ENCODE data around the gene ADGRD2.

The ADGRD2 gene

GRCh38 chr9:124442826-124443225 lies 7.4 kb upstream of the ADGRD2 start:
- no peak overlapping the region for H3K4me3 ChIP-seq (ENCODE audit: low read depth, low read length)
- TF ChIP-seq CTCF (IDR thresholded peaks at IDR 0.05; ENCODE audit: borderline replicate concordance, insufficient read depth, low read depth, low read length): no peak

DNA sequence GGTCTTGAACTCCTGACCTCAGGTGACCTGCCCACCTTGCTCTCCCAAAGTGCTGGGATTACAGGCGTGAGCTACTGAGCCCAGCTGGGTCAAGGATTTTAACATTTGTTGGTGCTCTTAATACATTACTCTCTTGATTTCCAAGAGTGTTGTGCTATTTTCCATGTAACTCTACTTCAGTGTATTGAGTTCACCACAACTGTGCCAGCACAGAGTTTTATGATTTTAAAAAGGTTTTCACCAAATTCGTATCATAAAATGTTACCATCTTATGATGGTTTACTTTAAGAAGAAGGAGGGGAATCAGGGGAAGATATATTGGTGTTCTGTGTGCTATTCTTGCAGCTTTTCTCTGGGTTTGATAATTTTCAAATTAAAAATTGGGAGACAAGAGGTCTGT lies 6.6 kb upstream of the ADGRD2 start:
- H3K4me3 ChIP-seq (ENCODE audit: low read depth, low read length): no peak overlapping the region
- no peak for TF ChIP-seq CTCF (IDR thresholded peaks at IDR 0.05; ENCODE audit: borderline replicate concordance, insufficient read depth, low read depth, low read length)

GRCh38 chr9:124444166-124444565 lies 6.1 kb upstream of the ADGRD2 start:
- no peak overlapping the region for H3K4me3 ChIP-seq (ENCODE audit: low read depth, low read length)
- TF ChIP-seq CTCF (IDR thresholded peaks at IDR 0.05; ENCODE audit: borderline replicate concordance, insufficient read depth, low read depth, low read length): no peak

GRCh38 chr9:124447297-124447661 lies 3.0 kb upstream of the ADGRD2 start:
- no peak for TF ChIP-seq CTCF (IDR thresholded peaks at IDR 0.05; ENCODE audit: borderline replicate concordance, insufficient read depth, low read depth, low read length)
- no peak overlapping the region for H3K4me3 ChIP-seq (ENCODE audit: low read depth, low read length)

DNA sequence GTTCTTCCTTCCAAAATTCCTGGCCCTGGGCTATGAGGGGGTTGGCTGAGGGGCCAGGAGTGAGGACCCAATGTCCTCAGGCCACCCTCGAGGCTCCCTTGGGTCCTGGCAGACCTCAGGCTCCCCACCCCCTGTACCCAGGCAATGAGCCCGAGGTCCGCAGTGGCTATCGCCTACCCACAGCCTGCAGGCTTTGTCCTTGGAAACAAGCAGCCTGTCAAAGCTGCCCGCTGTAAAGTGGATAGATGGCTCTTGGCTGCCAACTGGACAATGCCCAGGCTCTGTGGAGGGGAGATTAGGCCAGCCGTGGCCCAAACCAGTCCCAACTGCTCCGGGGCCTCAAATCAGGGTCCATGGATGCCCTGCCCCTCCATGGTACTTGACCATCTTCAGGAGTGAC lies 2.2 kb upstream of the ADGRD2 start:
- TF ChIP-seq CTCF (IDR thresholded peaks at IDR 0.05; ENCODE audit: borderline replicate concordance, insufficient read depth, low read depth, low read length): no peak
- H3K4me3 ChIP-seq (ENCODE audit: low read depth, low read length): no peak overlapping the region

DNA sequence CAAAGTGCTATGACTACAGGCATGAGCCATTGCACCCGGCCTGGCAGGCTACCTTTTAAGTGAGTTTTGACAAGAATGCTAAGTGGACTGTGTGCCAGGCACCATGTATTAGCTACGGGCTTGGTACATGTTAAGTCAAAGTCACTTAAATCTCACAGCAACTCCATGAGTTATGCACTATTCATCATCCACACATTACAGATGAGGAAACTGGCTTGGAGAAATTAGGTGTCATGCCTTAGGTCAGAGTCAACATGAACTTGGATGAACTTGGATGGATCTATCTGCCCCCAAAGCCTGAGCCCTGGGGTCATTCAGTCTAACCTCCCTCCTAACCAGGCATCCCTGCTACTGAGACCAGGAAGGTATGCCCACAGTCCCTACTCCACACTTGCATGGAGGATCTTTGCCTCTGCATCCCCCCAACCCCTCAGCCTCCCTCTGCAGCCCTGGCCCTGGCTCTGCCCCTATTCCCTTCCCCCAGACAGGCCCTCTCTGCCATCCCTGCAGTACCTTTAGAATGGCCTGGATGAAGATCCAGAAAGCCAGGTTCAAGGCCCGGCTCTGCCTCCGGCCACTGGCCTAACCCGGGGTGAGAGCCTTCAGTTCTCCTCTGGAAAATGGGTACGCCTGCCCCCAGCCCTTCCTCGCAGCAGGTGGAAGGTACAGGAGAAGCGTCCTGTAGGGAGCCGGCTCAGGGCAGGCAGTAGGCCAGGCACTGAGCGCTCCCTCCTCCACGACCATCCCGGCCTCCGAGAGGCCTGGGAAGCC lies 685 bp upstream of the ADGRD2 start:
- no peak for TF ChIP-seq CTCF (IDR thresholded peaks at IDR 0.05; ENCODE audit: borderline replicate concordance, insufficient read depth, low read depth, low read length)
- no peak overlapping the region for H3K4me3 ChIP-seq (ENCODE audit: low read depth, low read length)

DNA sequence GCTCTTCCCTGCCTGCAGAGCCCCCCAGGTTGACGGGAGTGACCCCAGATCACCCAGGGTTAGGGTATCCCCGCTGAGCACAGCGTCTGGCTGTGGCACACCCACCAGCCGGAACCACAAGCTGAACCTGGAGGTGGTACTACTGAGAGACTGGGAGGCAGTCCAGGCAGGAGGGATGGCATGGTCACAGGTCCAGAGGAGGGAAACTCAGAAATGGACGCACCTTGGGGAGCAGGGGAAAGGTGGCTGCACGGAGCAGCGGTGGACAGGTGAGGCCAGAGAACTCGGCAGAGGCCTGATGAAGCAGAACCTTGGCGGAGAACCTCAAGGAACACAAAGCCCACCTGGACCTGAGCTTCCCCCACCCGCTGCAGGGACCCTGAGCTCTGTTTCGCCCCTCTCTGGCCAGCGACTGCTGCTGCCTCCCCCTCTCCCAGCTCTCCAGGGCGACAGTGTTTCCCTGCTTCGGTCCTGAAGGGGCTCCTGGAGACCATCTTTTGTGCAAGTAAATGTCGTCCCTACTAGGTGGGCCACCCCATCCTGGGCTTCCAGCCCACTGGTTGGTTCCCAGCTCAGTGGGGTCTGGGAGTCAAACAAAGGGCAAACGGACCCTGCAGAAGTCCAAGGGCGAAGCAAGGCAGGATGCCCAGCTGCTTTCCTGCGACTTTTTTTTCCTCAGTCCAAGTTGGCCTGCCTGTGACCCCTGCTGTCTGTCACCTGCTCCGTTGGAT lies 845 bp downstream of the ADGRD2 start:
- no peak overlapping the region for H3K4me3 ChIP-seq (ENCODE audit: low read depth, low read length)
- no peak for TF ChIP-seq CTCF (IDR thresholded peaks at IDR 0.05; ENCODE audit: borderline replicate concordance, insufficient read depth, low read depth, low read length)

Data from GM12875 (cell line).